Inflammatory macrophage treated with lipopolysaccharide for 4 hours (primary cell): Measurements from ENCODE around the gene ECT2L.

Experiments
- DNase-seq: peaks from one replicate; pipeline ENCODE4 v3.0.0-alpha.2; 2020

The ECT2L gene

DNA sequence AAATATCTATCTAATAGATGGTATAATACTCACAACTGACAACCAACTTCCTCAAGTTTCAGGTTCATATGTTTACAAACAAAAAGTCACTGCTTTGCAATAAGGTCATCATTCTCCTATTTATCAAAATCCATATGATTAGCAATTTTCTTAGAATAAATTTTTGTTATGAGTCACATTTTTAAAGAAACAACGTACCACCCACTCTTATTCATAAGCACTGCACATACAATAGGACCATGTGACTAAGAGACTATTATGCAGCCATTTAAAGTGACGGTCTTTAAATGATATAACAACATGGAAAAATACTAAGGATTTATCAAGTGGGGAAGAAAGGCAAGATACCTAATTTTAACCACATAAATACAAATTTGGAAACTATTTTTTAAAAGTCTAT is 152.1 kb downstream of the ECT2L start:
- DNase-seq = peak; percentile 23

DNA sequence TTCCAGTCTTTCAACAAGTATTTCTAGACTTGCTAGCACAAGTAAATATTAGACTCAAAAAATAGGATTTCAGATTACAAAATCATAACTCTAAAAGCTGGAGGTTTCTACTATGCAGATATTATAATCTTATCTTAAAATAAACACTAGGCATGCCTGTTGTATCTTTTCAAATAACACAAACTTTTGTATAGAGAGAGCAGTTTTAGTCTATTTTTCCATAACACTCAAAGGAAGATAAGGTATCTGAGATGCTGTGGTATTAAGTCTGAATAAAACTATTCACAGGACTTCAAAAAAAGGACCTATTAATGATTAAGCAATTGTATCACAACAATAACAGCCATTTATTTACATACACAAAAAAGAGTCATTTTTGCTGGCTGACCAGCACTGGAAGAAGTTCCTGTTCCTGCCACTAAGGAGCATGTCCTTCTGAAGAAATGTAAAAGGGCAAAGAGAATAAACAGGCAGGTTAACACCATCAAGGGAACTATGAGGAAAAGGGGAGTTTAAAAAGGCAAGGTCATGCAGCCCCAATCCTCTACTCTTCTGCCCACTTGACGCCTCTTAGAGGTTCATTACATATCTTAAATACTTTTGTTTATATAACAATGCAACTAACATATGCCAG is 152.8 kb downstream of the ECT2L start:
- peak; percentile 36 for DNase-seq

DNA sequence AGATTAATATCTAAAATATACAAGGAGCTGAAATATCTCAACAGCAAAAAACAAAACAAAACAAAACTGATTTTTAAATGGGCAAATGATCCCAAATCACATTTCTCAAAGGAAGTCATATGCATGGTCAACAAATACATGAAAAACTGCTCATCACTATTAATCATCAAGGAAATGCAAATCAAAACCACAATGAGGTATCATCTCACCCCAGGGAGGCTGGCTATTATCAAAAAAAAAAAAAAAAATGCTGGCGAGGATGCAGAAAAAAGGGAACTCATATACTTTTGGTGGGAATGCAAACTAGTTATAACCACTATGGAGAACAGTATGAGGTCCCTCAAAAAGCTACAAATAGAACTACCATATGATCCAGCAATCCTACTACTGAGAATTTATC is 157.6 kb downstream of the ECT2L start:
- DNase-seq = peak; percentile 75
